GM19043 (cell line): ENCODE measurements around the gene H6PD.

Experiments
- ATAC-seq: cut with Tn5 transposase; IDR thresholded peaks from one replicate; pipeline ENCODE4 v1.9.1; 2021; ENCODE audit warnings: low read depth; ENCODE audit not compliant: unreplicated experiment

H6PD gene

GRCh38 chr1:9253453-9254105, 19.0 kb downstream of the H6PD start:
- ATAC-seq = no peak

GRCh38 chr1:9256332-9256731, 21.8 kb downstream of the H6PD start:
- no peak for ATAC-seq

- no peak for ATAC-seq
Measured at GRCh38 chr1:9257851-9258250, 23.3 kb downstream of the H6PD start.

- no peak for ATAC-seq
Measured at GRCh38 chr1:9258629-9259028, 24.1 kb downstream of the H6PD start.

GRCh38 chr1:9260059-9260766, 25.6 kb downstream of the H6PD start:
- ATAC-seq = no peak

GRCh38 chr1:9261496-9261895, 26.9 kb downstream of the H6PD start:
- ATAC-seq = no peak

GRCh38 chr1:9262096-9262986, 27.8 kb downstream of the H6PD start:
- ATAC-seq = no peak

- ATAC-seq = no peak
Measured at GRCh38 chr1:9263276-9263855, 28.8 kb downstream of the H6PD start.

GRCh38 chr1:9263984-9264872, 29.7 kb downstream of the H6PD start:
- ATAC-seq = no peak

- no peak for ATAC-seq
Measured at GRCh38 chr1:9265037-9265436, 30.5 kb downstream of the H6PD start.

- no peak for ATAC-seq
Measured at GRCh38 chr1:9265968-9266367, 31.4 kb downstream of the H6PD start.

- no peak for ATAC-seq
Measured at GRCh38 chr1:9267352-9267686, 32.7 kb downstream of the H6PD start.

GRCh38 chr1:9267827-9268581, 33.4 kb downstream of the H6PD start:
- no peak for ATAC-seq

- ATAC-seq = no peak
Measured at GRCh38 chr1:9269078-9269501, 34.5 kb downstream of the H6PD start.

GRCh38 chr1:9269721-9270120, 35.1 kb downstream of the H6PD start:
- no peak for ATAC-seq

- no peak for ATAC-seq
Measured at GRCh38 chr1:9270290-9270883, 35.8 kb downstream of the H6PD start.

- no peak for ATAC-seq
Measured at GRCh38 chr1:9271283-9271682, 36.7 kb downstream of the H6PD start.

- ATAC-seq = no peak
Measured at GRCh38 chr1:9271861-9272595, 37.5 kb downstream of the H6PD start.
